Measurements from ENCODE around the gene SLC34A2.

The SLC34A2 gene

DNA sequence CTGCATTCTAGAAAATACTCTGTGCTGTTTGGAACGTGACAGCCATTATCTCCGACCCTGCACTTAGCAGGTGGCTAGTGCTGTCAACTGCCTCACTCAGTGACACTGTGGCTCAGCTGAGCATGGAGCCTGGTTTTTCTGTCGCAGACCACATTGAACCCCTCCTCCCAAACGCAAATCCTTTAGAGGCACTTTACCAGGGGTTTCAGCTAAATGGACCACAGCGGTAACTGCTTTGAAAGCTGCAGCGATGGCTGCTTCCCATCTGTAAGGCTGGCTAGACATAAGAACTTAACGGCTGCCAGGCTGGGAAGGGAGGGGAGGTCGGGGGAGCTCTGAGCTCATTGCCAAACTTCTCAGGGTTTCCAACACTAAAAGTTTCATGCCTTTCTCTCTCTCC lies 8.1 kb downstream of the SLC34A2 start:
- no peak for DNase-seq

DNA sequence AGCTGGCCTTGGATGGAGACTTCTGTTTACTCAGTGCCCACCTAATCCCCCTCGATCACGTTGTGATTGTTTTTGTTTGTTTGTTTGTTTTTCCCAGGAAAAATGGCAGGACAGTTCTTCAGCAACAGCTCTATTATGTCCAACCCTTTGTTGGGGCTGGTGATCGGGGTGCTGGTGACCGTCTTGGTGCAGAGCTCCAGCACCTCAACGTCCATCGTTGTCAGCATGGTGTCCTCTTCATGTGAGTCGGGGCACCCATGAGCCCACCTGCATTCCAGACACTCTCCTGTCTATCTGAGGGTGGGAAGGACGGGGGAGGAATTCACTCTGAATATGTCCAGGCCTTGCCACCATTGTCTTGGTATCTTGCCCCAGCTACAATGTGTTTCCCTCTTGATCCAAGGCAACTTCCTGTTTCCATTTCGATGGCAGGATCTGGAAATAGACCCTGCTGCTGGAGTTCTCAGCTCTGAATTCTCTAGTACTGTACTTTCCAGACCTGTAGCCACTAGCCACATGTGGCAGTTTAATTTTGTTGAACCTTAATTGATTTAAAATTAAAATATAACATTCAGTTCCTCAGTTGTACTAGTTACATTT lies 10.5 kb downstream of the SLC34A2 start:
- DNase-seq = no peak

- no peak for DNase-seq
Observed at GRCh38 chr4:25667931-25668557, 12.4 kb downstream of the SLC34A2 start.

DNA sequence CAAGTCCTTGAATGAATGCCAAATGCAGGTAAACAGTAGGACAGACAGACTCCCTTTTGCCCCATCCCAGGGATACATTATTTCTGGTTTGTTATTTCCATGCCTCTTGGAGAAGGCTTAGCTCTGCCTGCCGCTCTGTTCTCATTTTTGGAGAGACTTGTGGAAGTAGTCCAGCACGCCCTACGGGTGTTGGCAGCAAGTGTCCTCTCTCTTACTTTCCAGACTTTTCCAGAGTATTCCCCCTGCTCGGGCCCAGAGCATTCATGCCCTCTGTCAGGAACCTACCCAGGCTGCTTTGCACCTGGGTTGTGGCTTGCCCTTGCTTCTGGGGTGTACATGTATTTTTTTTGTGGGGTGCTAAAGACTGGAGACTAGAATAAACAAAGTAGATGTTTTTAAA lies 15.3 kb downstream of the SLC34A2 start:
- DNase-seq = no peak

DNA sequence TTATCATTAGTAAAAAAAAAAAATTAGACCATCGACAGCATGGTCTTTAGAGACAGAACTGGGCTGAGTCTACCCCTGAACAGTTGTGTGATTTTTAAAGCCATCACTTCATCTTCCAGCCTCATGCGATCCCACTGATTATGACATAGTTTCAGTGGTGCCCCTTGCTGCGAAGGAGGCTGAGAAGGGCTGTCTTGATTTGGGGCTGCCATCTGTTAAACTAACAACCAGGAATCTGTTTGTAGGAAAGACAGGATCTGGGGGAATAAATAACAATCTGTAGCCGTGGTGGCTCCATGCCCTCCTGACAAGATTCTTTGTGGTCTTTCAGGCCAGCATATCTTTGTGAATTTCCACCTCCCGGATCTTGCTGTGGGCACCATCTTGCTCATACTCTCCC lies 17.1 kb downstream of the SLC34A2 start:
- DNase-seq = no peak

- no peak for DNase-seq
Observed at GRCh38 chr4:25674386-25674785, 18.7 kb downstream of the SLC34A2 start.

GRCh38 chr4:25676221-25676620 lies 20.6 kb downstream of the SLC34A2 start:
- DNase-seq = no peak

DNA sequence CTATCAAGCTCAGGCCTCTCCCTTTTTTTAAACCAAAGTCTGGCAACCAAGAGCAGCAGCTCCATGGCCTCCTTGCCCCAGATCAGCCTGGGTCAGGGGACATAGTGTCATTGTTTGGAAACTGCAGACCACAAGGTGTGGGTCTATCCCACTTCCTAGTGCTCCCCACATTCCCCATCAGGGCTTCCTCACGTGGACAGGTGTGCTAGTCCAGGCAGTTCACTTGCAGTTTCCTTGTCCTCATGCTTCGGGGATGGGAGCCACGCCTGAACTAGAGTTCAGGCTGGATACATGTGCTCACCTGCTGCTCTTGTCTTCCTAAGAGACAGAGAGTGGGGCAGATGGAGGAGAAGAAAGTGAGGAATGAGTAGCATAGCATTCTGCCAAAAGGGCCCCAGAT lies 21.5 kb downstream of the SLC34A2 start:
- DNase-seq = no peak

DNA sequence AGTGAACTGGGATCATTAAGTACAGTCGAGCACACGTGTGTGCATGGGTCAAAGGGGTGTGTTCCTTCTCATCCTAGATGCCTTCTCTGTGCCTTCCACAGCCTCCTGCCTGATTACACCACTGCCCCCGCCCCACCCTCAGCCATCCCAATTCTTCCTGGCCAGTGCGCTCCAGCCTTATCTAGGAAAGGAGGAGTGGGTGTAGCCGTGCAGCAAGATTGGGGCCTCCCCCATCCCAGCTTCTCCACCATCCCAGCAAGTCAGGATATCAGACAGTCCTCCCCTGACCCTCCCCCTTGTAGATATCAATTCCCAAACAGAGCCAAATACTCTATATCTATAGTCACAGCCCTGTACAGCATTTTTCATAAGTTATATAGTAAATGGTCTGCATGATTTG lies 22.3 kb downstream of the SLC34A2 start:
- DNase-seq = no peak

DNA sequence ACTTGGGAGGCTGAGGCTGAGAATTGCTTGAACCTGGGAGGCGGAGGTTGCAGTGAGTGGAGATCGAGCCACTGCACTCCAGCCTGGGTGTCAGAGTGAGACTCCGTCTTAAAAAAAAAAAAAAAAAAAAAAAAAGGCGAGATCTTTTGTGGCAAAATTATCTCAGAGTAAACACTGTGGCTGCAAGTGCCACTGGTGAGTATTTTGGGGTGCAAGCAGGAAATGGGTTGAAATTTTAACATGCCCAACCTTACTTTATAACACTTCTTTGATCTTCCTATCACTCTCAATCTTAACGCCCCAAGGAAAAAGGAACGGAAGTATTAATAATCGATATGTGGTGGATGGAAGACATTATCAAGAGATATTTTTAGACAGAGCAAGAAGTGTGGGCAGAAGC lies 32.1 kb downstream of the SLC34A2 start:
- DNase-seq = no peak

DNA sequence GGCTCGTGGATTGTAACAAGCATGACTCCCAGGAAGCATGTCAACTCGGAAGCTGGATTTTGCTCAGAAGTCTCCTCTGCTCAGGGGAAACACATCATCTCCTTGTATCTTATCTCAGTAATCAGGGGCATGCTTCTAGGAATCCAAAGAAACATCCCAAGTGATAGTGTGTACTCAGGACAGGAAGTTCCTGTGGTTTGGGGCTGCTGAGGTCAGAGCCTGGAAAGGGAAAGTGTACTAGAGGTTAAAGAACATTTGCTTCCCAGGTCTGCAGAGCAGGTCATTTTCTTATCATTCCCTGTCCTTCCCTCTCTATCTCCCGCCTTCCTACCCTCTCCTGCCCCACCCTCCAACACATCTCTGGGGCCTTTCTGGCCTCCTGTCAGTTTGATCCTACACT lies 38.8 kb downstream of the SLC34A2 start:
- no peak for DNase-seq

DNA sequence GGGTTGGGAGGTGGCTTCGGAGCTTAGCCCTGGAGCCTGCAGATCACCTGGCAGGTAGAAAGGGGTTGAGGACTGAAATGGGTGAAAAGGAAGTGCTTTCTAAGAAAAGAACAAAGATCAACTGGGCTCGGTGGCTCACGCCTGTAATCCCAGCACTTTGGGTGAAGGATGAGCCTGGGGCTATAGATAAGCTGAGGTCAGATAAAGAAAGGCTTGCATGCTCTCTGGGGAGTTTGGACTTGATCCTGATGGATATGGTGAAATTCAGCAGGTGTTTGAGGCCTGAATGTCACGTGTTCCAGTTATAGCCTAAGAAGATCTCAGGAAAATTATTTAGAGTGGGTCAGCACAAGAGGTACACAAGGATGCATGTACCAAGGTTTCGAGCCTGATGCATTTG lies 40.8 kb downstream of the SLC34A2 start:
- DNase-seq = no peak

DNA sequence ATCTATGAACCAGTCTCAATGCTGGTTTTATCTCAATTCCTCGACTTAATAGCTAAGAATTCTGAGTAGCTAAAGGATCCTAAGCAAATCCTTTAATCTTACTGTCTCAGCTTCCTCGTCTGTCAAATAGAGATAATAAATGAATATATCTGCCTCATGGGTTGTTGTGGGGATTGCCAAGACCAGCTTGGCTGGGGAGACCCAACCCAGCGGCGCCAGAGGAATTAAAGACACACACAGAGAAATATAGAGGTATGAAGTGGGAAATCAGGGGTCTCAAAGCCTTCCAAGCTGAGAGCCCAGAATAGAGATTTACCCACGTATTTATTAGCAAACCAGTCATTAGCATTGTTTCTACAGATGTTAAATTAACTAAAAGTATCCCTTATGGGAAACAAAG lies 41.9 kb downstream of the SLC34A2 start:
- DNase-seq = no peak

DNA sequence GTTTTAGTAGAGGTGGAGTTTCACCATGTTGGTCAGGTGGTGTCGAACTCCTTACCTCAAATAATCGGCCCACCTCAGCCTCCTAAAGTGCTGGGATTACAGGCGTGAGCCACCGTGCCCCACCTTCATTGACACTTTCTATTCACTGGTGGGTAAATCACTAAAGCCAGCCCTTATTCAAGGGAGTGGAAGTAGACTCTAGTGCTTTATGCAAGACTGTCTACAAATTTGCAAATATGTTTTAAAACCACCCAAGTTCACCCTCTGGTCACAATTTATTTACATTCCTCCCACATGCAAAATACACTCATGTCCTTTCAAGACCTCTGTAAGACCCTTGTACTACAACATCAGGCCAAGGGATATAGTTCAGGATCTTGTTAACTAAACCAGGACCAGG lies 45.0 kb downstream of the SLC34A2 start:
- DNase-seq = no peak

- no peak for DNase-seq
Observed at GRCh38 chr4:25702848-25703247, 47.2 kb downstream of the SLC34A2 start.

- DNase-seq = no peak
Observed at GRCh38 chr4:25703731-25704388, 48.2 kb downstream of the SLC34A2 start.

DNA sequence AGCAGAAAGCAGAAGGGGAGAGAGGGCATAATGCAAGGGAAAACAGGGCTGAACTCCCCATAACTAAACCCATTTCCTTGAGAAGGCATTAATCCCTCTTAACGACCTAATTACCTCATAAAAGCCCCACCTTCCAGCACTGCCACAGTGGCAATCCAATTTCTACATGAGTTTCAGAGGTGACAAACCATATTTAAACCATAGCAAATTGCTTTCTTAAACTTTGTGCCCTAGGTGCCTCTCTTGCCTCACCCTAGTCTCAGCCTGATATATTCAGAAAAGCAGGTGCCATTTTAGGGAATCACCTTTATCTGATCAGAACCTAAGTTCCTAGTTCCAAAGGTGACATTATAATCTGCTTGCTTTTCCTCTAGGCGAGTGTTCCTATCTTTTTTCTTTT lies 48.9 kb downstream of the SLC34A2 start:
- DNase-seq = no peak

- no peak for DNase-seq
Observed at GRCh38 chr4:25710637-25711036, 55.0 kb downstream of the SLC34A2 start.

DNA sequence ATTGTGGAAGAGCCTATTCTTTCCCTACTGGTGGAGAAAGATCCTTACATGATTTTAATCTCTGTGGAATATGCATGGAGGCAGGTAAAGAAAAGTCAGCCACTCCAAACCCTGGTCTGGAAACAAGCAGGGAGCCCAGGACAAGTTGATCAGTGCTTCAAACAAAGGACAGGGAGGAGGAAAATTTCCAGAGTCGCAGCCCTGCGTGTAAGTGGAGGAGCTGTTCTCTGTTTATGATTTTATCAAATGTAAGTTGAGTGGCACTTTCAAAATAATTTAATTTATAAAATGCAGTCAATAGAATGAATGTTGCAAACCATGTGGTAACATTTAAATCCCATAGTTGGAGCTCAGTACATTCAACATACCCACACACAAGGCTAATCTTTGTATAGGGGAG lies 57.0 kb downstream of the SLC34A2 start:
- no peak for DNase-seq

DNA sequence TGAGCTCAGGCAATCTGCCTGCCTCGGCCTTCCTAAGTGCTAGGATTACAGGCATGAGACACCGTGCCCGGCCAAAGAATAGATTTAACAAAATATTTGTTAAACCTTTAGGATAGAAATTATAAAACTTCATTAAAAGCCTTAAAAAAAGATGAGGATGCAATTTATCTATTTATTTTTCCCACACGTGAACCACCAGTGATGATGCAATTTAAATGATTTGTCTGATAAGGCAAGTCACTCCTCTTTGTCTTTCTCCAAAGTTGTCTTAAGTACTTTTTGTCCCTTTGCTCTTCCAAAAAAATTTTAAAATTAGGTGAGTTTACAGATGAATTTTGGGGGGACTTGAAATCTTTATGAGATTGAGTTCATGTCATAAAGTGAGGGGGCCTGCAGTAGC lies 58.2 kb downstream of the SLC34A2 start:
- no peak for DNase-seq

DNA sequence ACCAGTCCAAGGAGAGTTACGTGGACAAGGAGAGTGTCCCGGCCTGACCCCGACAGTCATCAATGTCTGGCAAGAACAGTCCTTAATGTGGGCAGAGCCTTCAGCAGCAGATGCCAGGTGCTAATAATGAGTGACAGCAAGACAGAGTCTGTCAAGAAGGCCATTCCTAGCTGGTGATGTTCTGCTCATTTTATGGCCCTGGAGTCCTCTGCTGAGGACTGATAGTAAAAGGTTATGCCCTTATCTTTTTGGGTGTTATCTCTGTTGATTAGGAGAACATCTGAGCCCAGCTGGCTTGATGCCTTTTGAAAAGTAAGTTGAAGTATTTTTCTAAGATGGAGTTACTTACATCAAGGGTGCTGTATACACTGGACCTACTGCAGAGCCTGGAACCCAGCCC lies 67.3 kb downstream of the SLC34A2 start:
- DNase-seq = no peak

DNA sequence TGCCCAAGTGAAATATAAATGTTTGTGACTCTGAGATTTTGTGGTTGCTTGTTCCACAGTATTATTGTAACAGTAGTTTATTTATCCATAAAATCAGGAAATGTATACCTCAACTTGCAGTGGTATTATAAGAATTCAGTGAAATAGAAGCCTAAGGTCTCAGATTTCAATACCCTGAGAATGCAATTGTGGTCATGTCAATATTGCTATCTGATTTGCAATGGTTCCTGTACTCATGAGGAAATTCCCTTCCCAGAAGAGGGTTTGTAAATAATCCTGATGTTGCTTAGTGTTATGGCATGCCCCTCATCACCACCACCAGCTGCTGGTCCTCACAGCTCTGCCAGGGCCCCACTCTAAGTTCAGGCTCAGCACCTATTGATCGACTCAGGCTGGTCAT lies 67.8 kb downstream of the SLC34A2 start:
- DNase-seq = no peak

DNA sequence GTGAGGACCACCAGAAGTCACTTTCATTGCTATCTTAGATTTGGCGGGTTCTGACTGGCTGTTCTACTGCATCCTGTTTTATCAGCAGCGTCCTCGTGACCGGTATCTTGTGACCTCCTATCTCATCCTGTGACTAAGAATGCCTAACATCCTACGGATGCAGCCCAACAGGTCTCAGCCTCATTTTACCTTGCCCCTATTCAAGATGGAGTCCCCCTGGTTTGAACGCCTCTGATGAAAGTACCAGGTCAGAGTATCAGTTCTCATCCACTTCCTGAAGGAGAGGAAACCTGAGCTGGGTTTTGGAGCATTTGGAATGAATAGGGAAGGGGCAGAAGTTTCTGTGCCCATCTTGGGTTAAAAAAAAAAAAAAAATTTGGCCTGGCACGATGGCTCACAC lies 70.2 kb downstream of the SLC34A2 start:
- no peak for DNase-seq

GRCh38 chr4:25727711-25728493 lies 72.3 kb downstream of the SLC34A2 start:
- DNase-seq = no peak

All from inflammatory macrophage treated with lipopolysaccharide for 1 hour (primary cell).